GM20431 (cell line): Measurements from ENCODE around the gene SPOCK1.
"Not testable (repeated sequence)": the region's sequence is repeated elsewhere in the genome, so short reads cannot be mapped to it uniquely, and the experiment has no call there.

ENCODE experiments used
- in situ Hi-C: fragments of 300-500 bp; cut with MseI, MboI; formaldehyde crosslinking; loops from one replicate; pipeline ENCODE4 v1.15.0; 2020; ENCODE audit warnings: low sequenced_read_pairs; ENCODE audit not compliant: unreplicated experiment

SPOCK1 gene

GRCh38 chr5:137402436-137403187 lies 96.5 kb downstream of the SPOCK1 start:
- in situ Hi-C loops = no loop called here

- in situ Hi-C loops = no loop called here
Measured at GRCh38 chr5:137401946-137402345, 97.2 kb downstream of the SPOCK1 start.

GRCh38 chr5:137400571-137400970 lies 98.6 kb downstream of the SPOCK1 start:
- in situ Hi-C loops = no loop called here

- in situ Hi-C loops = no loop called here
Measured at GRCh38 chr5:137399911-137400310, 99.2 kb downstream of the SPOCK1 start.

- in situ Hi-C loops = no loop called here
Measured at GRCh38 chr5:137398751-137399150, 100.4 kb downstream of the SPOCK1 start.

GRCh38 chr5:137398154-137398553 lies 101.0 kb downstream of the SPOCK1 start:
- in situ Hi-C loops = no loop called here

GRCh38 chr5:137395011-137395755 lies 103.9 kb downstream of the SPOCK1 start:
- in situ Hi-C loops = no loop called here

GRCh38 chr5:137394380-137394779 lies 104.7 kb downstream of the SPOCK1 start:
- in situ Hi-C loops = no loop called here

GRCh38 chr5:137393196-137393993 lies 105.7 kb downstream of the SPOCK1 start:
- in situ Hi-C loops = no loop called here

- in situ Hi-C loops = no loop called here
Measured at GRCh38 chr5:137392261-137392660, 106.9 kb downstream of the SPOCK1 start.

GRCh38 chr5:137391044-137391443 lies 108.1 kb downstream of the SPOCK1 start:
- in situ Hi-C loops = not testable (repeated sequence)

- in situ Hi-C loops = no loop called here
Measured at GRCh38 chr5:137389042-137389441, 110.1 kb downstream of the SPOCK1 start.

- in situ Hi-C loops = no loop called here
Measured at GRCh38 chr5:137385064-137385463, 114.1 kb downstream of the SPOCK1 start.

GRCh38 chr5:137383909-137384308 lies 115.2 kb downstream of the SPOCK1 start:
- in situ Hi-C loops = no loop called here

GRCh38 chr5:137381555-137381954 lies 117.6 kb downstream of the SPOCK1 start:
- in situ Hi-C loops = no loop called here

GRCh38 chr5:137379555-137380286 lies 119.4 kb downstream of the SPOCK1 start:
- in situ Hi-C loops = no loop called here

- in situ Hi-C loops = no loop called here
Measured at GRCh38 chr5:137375741-137376526, 123.2 kb downstream of the SPOCK1 start.

- in situ Hi-C loops = no loop called here
Measured at GRCh38 chr5:137374110-137374714, 124.9 kb downstream of the SPOCK1 start.

- in situ Hi-C loops = no loop called here
Measured at GRCh38 chr5:137372773-137373160, 126.4 kb downstream of the SPOCK1 start.
